Dendritic cell treated with granulocyte-macrophage colony-stimulating factor and Interleukin-4, amounts not matched to agents 40 ng/mL and 50 ng/mL, for 4 days (primary cell): Measurements from ENCODE around the gene PLCD3.

Experiments
- H3K27ac Mint-ChIP-seq: one replicate; pipeline ENCODE4 v1.8.0; 2022; ENCODE audit warnings: mild to moderate bottlenecking, mixed read lengths
- H3K27me3 Mint-ChIP-seq: one replicate; pipeline ENCODE4 v1.8.0; 2022; ENCODE audit warnings: mild to moderate bottlenecking, mixed read lengths
- H3K36me3 Mint-ChIP-seq: one replicate; pipeline ENCODE4 v1.8.0; 2022; ENCODE audit warnings: low read depth, mixed read lengths
- H3K4me1 Mint-ChIP-seq: one replicate; pipeline ENCODE4 v1.8.0; 2022; ENCODE audit warnings: low read depth, mixed read lengths
- H3K4me3 Mint-ChIP-seq: one replicate; pipeline ENCODE4 v1.8.0; 2022; ENCODE audit warnings: mild to moderate bottlenecking, moderate library complexity, mixed read lengths
- H3K9me3 Mint-ChIP-seq: one replicate; pipeline ENCODE4 v1.8.0; 2022; ENCODE audit warnings: mixed read lengths
- intact Hi-C: fragments of 100-400 bp; cut with micrococcal nuclease; formaldehyde crosslinking; loops from one replicate; pipeline ENCODE4 v1.15.0; 2022

The PLCD3 gene

GRCh38 chr17:45113424-45113754 lies 18.9 kb downstream of the PLCD3 start:
- Mint-ChIP-seq H3K4me1 (peaks cover 6% of the 10 kb centered on the region), H3K4me3 (no peak overlapping the region), H3K27me3 (peaks cover 10% of the 10 kb centered on the region), H3K27ac (no peak overlapping the region), H3K36me3 (peaks cover 13% of the 10 kb centered on the region), H3K9me3 (no peaks in the 10 kb centered on the region)
- intact Hi-C loops: no loop called here

- Mint-ChIP-seq H3K4me1 (peaks cover 6% of the 10 kb centered on the region), H3K27ac (no peak overlapping the region), H3K36me3 (peaks cover 19% of the 10 kb centered on the region), H3K4me3 (no peak overlapping the region), H3K9me3 (no peaks in the 10 kb centered on the region), H3K27me3 (peaks cover 10% of the 10 kb centered on the region)
- intact Hi-C loops: no loop called here
Measured at GRCh38 chr17:45112559-45113423, 19.5 kb downstream of the PLCD3 start.

- H3K36me3 Mint-ChIP-seq: peaks cover 28% of the 10 kb centered on the region
- intact Hi-C loops: no loop called here
- H3K9me3 Mint-ChIP-seq: no peaks in the 10 kb centered on the region
- peaks cover 8% of the 10 kb centered on the region for H3K27me3 Mint-ChIP-seq
- H3K27ac Mint-ChIP-seq: no peak overlapping the region
- peaks cover 6% of the 10 kb centered on the region for H3K4me1 Mint-ChIP-seq
- no peak overlapping the region for H3K4me3 Mint-ChIP-seq
Measured at GRCh38 chr17:45111850-45112249, 20.5 kb downstream of the PLCD3 start.

- Mint-ChIP-seq H3K4me1 (peaks cover 6% of the 10 kb centered on the region), H3K27me3 (peaks cover under 1% of the 10 kb centered on the region), H3K9me3 (no peaks in the 10 kb centered on the region), H3K36me3 (peaks cover 38% of the 10 kb centered on the region), H3K27ac (no peak overlapping the region), H3K4me3 (no peak overlapping the region)
- intact Hi-C loops: no loop called here
Measured at GRCh38 chr17:45110676-45111611, 21.4 kb downstream of the PLCD3 start.

GRCh38 chr17:45108595-45109521 lies 23.5 kb downstream of the PLCD3 start:
- Mint-ChIP-seq H3K27ac (peak overlapping the region; percentile 24), H3K4me1 (peaks cover 6% of the 10 kb centered on the region)
- intact Hi-C loops: no loop called here

GRCh38 chr17:45108051-45108450 lies 24.3 kb downstream of the PLCD3 start:
- Mint-ChIP-seq H3K9me3 (no peaks in the 10 kb centered on the region), H3K4me3 (no peak overlapping the region), H3K27ac (peak overlapping the region; percentile 24), H3K36me3 (peaks cover 66% of the 10 kb centered on the region), H3K4me1 (peaks cover 6% of the 10 kb centered on the region), H3K27me3 (no peaks in the 10 kb centered on the region)
- intact Hi-C loops: no loop called here

More at GRCh38 chr17:45108595-45109521, 23.5 kb downstream of the PLCD3 start:
- Mint-ChIP-seq H3K4me3 (no peak overlapping the region), H3K27me3 (no peaks in the 10 kb centered on the region), H3K36me3 (peaks cover 58% of the 10 kb centered on the region), H3K9me3 (no peaks in the 10 kb centered on the region)

GRCh38 chr17:45107293-45108010 lies 24.9 kb downstream of the PLCD3 start:
- Mint-ChIP-seq H3K4me3 (no peak overlapping the region), H3K36me3 (peaks cover 72% of the 10 kb centered on the region), H3K4me1 (peaks cover 6% of the 10 kb centered on the region), H3K27ac (no peak overlapping the region), H3K27me3 (no peaks in the 10 kb centered on the region), H3K9me3 (no peaks in the 10 kb centered on the region)
- intact Hi-C loops: no loop called here

GRCh38 chr17:45106582-45106981 lies 25.7 kb downstream of the PLCD3 start:
- Mint-ChIP-seq H3K27ac (no peak overlapping the region), H3K36me3 (peaks cover 81% of the 10 kb centered on the region)
- intact Hi-C loops: no loop called here

GRCh38 chr17:45106096-45106495 lies 26.2 kb downstream of the PLCD3 start:
- Mint-ChIP-seq H3K36me3 (peaks cover 86% of the 10 kb centered on the region), H3K27ac (no peak overlapping the region), H3K4me1 (peaks cover 6% of the 10 kb centered on the region), H3K4me3 (no peak overlapping the region), H3K9me3 (no peaks in the 10 kb centered on the region), H3K27me3 (no peaks in the 10 kb centered on the region)
- intact Hi-C loops: no loop called here

More at GRCh38 chr17:45106582-45106981, 25.7 kb downstream of the PLCD3 start:
- no peaks in the 10 kb centered on the region for H3K27me3 Mint-ChIP-seq
- no peak overlapping the region for H3K4me3 Mint-ChIP-seq
- no peaks in the 10 kb centered on the region for H3K9me3 Mint-ChIP-seq
- H3K4me1 Mint-ChIP-seq: peaks cover 6% of the 10 kb centered on the region

GRCh38 chr17:45104907-45105624 lies 27.2 kb downstream of the PLCD3 start:
- Mint-ChIP-seq H3K27me3 (no peaks in the 10 kb centered on the region), H3K27ac (no peak overlapping the region), H3K9me3 (no peaks in the 10 kb centered on the region), H3K36me3 (peaks cover 96% of the 10 kb centered on the region), H3K4me3 (no peak overlapping the region), H3K4me1 (peaks cover 6% of the 10 kb centered on the region)
- intact Hi-C loops: no loop called here

- no peaks in the 10 kb centered on the region for H3K27me3 Mint-ChIP-seq
- intact Hi-C loops: no loop called here
- H3K9me3 Mint-ChIP-seq: no peaks in the 10 kb centered on the region
- H3K27ac Mint-ChIP-seq: no peak overlapping the region
- peaks cover 100% of the 10 kb centered on the region for H3K36me3 Mint-ChIP-seq
- no peak overlapping the region for H3K4me3 Mint-ChIP-seq
- peaks cover 4% of the 10 kb centered on the region for H3K4me1 Mint-ChIP-seq
Measured at GRCh38 chr17:45104497-45104896, 27.8 kb downstream of the PLCD3 start.

- no peaks in the 10 kb centered on the region for H3K4me1 Mint-ChIP-seq
- intact Hi-C loops: no loop called here
Measured at GRCh38 chr17:45104029-45104428, 28.3 kb downstream of the PLCD3 start.

More at GRCh38 chr17:45104029-45104428, 28.3 kb downstream of the PLCD3 start:
- Mint-ChIP-seq H3K27me3 (no peaks in the 10 kb centered on the region), H3K36me3 (peaks cover 100% of the 10 kb centered on the region), H3K27ac (no peak overlapping the region), H3K4me3 (no peak overlapping the region), H3K9me3 (no peaks in the 10 kb centered on the region)
